Hepatocyte (in vitro differentiated cells): Measurements from ENCODE around the gene APC2. TPM values are rescaled to one million over a fixed set of nuclear protein-coding genes. Genes with fewer than 3 reads are reported as not detected.

Experiments
- DNase-seq: peaks from one replicate; pipeline ENCODE4 v3.0.0-alpha.2; 2016; ENCODE audit warnings: low spot score
- H2AFZ ChIP-seq: fragments of 200-600 bp; sonication (generic); 2 replicates; pipeline ENCODE4 v1.6.0; 2016; ENCODE audit warnings: antibody characterized with exemption, mild to moderate bottlenecking
- H3K27ac ChIP-seq: fragments of 200-600 bp; sonication (generic); 2 replicates; pipeline ENCODE4 v1.5.1; 2016; ENCODE audit warnings: mild to moderate bottlenecking
- H3K27me3 ChIP-seq: fragments of 200-600 bp; sonication (generic); 2 replicates; pipeline ENCODE4 v1.6.1; 2016
- H3K36me3 ChIP-seq: fragments of 200-600 bp; sonication (generic); replicated peaks from 2 replicates; pipeline ENCODE4 v1.5.1; 2016; ENCODE audit warnings: low read depth; ENCODE audit not compliant: insufficient read depth
- H3K4me1 ChIP-seq: fragments of 200-600 bp; sonication (generic); 2 replicates; pipeline ENCODE4 v1.5.1; 2016; ENCODE audit warnings: mild to moderate bottlenecking, moderate library complexity; ENCODE audit not compliant: insufficient read depth
- H3K4me2 ChIP-seq: fragments of 200-600 bp; sonication (generic); 2 replicates; pipeline ENCODE4 v1.6.0; 2016
- H3K4me3 ChIP-seq: fragments of 200-600 bp; sonication (generic); 2 replicates; pipeline ENCODE4 v1.5.1; 2016; ENCODE audit warnings: mild to moderate bottlenecking
- H3K79me2 ChIP-seq: fragments of 200-600 bp; sonication (generic); 2 replicates; pipeline ENCODE4 v1.6.0; 2017; ENCODE audit warnings: mild to moderate bottlenecking
- H3K9me2 ChIP-seq: fragments of 200-600 bp; sonication (generic); replicated peaks from 2 replicates; pipeline ENCODE4 v1.6.0; 2017; ENCODE audit warnings: mild to moderate bottlenecking; ENCODE audit not compliant: insufficient read depth
- H3K9me3 ChIP-seq: fragments of 200-600 bp; sonication (generic); 2 replicates; pipeline ENCODE4 v1.5.1; 2016; ENCODE audit warnings: low read depth, mild to moderate bottlenecking
- H4K20me1 ChIP-seq: fragments of 200-600 bp; sonication (generic); 2 replicates; pipeline ENCODE4 v1.6.0; 2016; ENCODE audit warnings: mild to moderate bottlenecking; ENCODE audit not compliant: insufficient read depth, poor library complexity, severe bottlenecking
- EZH2 ChIP-seq: fragments of 200-600 bp; sonication (generic); IDR thresholded peaks from 2 replicates; pipeline ENCODE4 v1.6.1; 2016; ENCODE audit warnings: antibody characterized with exemption, mild to moderate bottlenecking, borderline replicate concordance
- EZH2phosphoT487 ChIP-seq: fragments of 200-600 bp; sonication (generic); IDR thresholded peaks from one replicate; pipeline ENCODE4 v1.6.1; 2018; ENCODE audit warnings: antibody characterized with exemption, mild to moderate bottlenecking, low read depth, moderate library complexity; ENCODE audit not compliant: unreplicated experiment, severe bottlenecking
- WGBS: methylation state at CpG from one replicate; pipeline ENCODE4 v1.1.6; 2016; ENCODE audit warnings: low lambda C conversion rate; ENCODE audit errors: missing lambda C conversion rate; 5-methylcytosine and 5-hydroxymethylcytosine counted together
- polyA plus RNA-seq: library from polyadenylated mRNA; unstranded; fragments of >200 nt; fragmentation: Nextera tagmentation; extraction: Ambion mirVana; gene quantifications from 2 replicates; pipeline ENCODE4 v1.2.1, GENCODE V29; 2016
- total RNA-seq: library from RNA; depleted of rRNA; stranded (reverse); fragments of >200 nt; gene quantifications from 2 replicates; pipeline ENCODE4 v1.2.3, GENCODE V29; 2014
- TF ChIP-seq, protein P1 (sequence below): fragments of 200-600 bp; sonication (generic); IDR thresholded peaks from 2 replicates; pipeline ENCODE4 v1.5.1; 2016; ENCODE audit warnings: antibody characterized with exemption, mild to moderate bottlenecking; ENCODE audit not compliant: poor library complexity

The APC2 gene
- total and polyA plus RNA-seq, 2 experiments from 2014 or later, result 0.36 to 1.2 TPM

- H3K4me3 ChIP-seq, result no peak overlapping the region
- no peaks in the 10 kb centered on the region for H4K20me1 ChIP-seq
- H3K27me3 ChIP-seq, result peaks cover 85% of the 10 kb centered on the region
- H3K9me2 ChIP-seq, result no peaks in the 10 kb centered on the region
- no peak for DNase-seq
- no peaks in the 10 kb centered on the region for H3K4me1 ChIP-seq
- WGBS, result 72% methylated on average over 21 of the region's 39 CpGs
- no peaks in the 10 kb centered on the region for H3K79me2 ChIP-seq
- no peaks in the 10 kb centered on the region for H3K36me3 ChIP-seq
- no peak for TF ChIP-seq EZH2
- TF ChIP-seq EZH2phosphoT487, result no peak
- TF ChIP-seq, protein P1, sequence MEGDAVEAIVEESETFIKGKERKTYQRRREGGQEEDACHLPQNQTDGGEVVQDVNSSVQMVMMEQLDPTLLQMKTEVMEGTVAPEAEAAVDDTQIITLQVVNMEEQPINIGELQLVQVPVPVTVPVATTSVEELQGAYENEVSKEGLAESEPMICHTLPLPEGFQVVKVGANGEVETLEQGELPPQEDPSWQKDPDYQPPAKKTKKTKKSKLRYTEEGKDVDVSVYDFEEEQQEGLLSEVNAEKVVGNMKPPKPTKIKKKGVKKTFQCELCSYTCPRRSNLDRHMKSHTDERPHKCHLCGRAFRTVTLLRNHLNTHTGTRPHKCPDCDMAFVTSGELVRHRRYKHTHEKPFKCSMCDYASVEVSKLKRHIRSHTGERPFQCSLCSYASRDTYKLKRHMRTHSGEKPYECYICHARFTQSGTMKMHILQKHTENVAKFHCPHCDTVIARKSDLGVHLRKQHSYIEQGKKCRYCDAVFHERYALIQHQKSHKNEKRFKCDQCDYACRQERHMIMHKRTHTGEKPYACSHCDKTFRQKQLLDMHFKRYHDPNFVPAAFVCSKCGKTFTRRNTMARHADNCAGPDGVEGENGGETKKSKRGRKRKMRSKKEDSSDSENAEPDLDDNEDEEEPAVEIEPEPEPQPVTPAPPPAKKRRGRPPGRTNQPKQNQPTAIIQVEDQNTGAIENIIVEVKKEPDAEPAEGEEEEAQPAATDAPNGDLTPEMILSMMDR, result no peak
- H3K4me2 ChIP-seq, result no peak overlapping the region
- H3K9me3 ChIP-seq, result no peaks in the 10 kb centered on the region
- H3K27ac ChIP-seq, result no peak overlapping the region
- no peak overlapping the region for H2AFZ ChIP-seq
These were observed 2.2 kb downstream of the APC2 start for GRCh38 chr19:1451916-1452801.

DNA sequence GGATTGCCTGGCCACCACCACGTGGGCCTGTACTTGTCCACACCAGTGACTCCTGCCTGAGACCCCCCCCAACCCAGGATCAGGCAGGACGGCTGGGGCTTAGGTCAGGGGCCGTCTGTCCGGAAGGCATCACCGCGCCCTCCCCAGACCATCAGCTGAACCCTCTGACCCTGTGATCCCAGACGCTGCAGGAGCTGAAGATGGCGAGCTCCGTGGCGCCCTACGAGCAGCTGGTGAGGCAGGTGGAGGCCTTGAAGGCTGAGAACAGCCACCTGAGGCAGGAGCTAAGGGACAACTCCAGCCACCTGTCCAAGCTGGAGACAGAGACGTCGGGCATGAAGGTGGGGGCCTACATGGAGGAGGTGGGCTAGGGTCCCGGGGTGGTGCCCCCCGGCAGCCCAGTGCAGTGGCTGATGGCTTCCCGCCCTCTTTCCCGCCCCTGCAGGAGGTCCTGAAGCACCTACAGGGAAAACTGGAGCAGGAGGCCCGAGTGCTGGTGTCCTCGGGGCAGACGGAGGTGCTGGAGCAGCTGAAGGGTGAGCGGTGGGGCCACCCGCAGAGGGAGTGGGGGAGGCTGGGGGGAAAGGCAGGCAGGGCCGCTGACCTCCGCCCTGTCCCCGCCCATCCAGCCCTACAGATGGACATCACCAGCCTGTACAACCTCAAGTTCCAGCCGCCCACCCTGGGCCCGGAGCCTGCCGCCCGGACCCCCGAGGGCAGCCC, 3.0 kb downstream of the APC2 start:
- WGBS, result 77% methylated on average over 17 of the region's 30 CpGs
- Histone ChIP-seq H3K9me2 (no peaks in the 10 kb centered on the region), H3K4me1 (no peaks in the 10 kb centered on the region), H3K36me3 (no peaks in the 10 kb centered on the region), H3K27ac (no peak overlapping the region), H2AFZ (no peak overlapping the region), H3K79me2 (no peaks in the 10 kb centered on the region), H3K4me2 (no peak overlapping the region), H4K20me1 (no peaks in the 10 kb centered on the region), H3K9me3 (no peaks in the 10 kb centered on the region), H3K27me3 (peaks cover 83% of the 10 kb centered on the region), H3K4me3 (no peak overlapping the region)
- no peak for DNase-seq
- TF ChIP-seq, protein P1, result no peak
- TF ChIP-seq EZH2, result no peak

- Histone ChIP-seq H3K4me2 (no peak overlapping the region), H2AFZ (no peak overlapping the region), H3K4me1 (no peaks in the 10 kb centered on the region), H3K27me3 (peaks cover 80% of the 10 kb centered on the region), H3K36me3 (no peaks in the 10 kb centered on the region), H3K4me3 (no peak overlapping the region), H3K9me3 (no peaks in the 10 kb centered on the region), H3K79me2 (no peaks in the 10 kb centered on the region), H4K20me1 (no peaks in the 10 kb centered on the region), H3K27ac (no peak overlapping the region), H3K9me2 (no peaks in the 10 kb centered on the region)
- 55% methylated on average over 21 of the region's 33 CpGs for WGBS
- no peak for TF ChIP-seq EZH2phosphoT487
- TF ChIP-seq EZH2, result no peak
- TF ChIP-seq, protein P1, result no peak
- no peak for DNase-seq
These were observed 3.8 kb downstream of the APC2 start for GRCh38 chr19:1453525-1454364.
